Left lobe of liver (tissue), 2 donors: ENCODE results near the gene AURKAIP1. TPM values are rescaled to one million over a fixed set of nuclear protein-coding genes. Genes with fewer than 3 reads are reported as not detected.
"Not testable (repeated sequence)": the region's sequence is repeated elsewhere in the genome, so short reads cannot be mapped to it uniquely, and the experiment has no call there.

Experiments used
- ATAC-seq: fragments of 200-7000 bp; cut with Tn5 transposase; one replicate; pipeline ENCODE4 v1.9.1; 2020; ENCODE audit warnings: mild to moderate bottlenecking, moderate library complexity
- DNase-seq: peaks from one replicate; pipeline ENCODE4 v3.0.0-alpha.2; 2020; ENCODE audit warnings: low spot score
- total RNA-seq: library from RNA; stranded (reverse); gene quantifications from one replicate; pipeline ENCODE4 v1.2.1, GENCODE V29; 2021
- donor health status: DM: no; HTN: no; CAD: no; lungs with moderate emphysema.
- donor health status: DM: no; HTN: yes; CAD: no.

Gene AURKAIP1
- 130 TPM for total RNA-seq

GRCh38 chr1:1374929-1375662, at the start of gene AURKAIP1:
Gene AURKAIP1 (minus strand): TSS chr1:1375207. CDS start chr1:1374756, 451 bp downstream.
- DNase-seq (peak; percentile 99), ATAC-seq (peak; percentile 91)

- ATAC-seq (no peak), DNase-seq (no peak)
Observed at GRCh38 chr1:1424707-1425106, 49.7 kb upstream of the AURKAIP1 start.

GRCh38 chr1:1423245-1423597, 48.2 kb upstream of the AURKAIP1 start:
- ATAC-seq: no peak

GRCh38 chr1:1422465-1423244, 47.6 kb upstream of the AURKAIP1 start:
- ATAC-seq (no peak), DNase-seq (no peak)

More at GRCh38 chr1:1423245-1423597, 48.2 kb upstream of the AURKAIP1 start:
- DNase-seq: no peak

- ATAC-seq (no peak), DNase-seq (no peak)
Observed at GRCh38 chr1:1421907-1422464, 47.0 kb upstream of the AURKAIP1 start.

- DNase-seq (no peak), ATAC-seq (no peak)
Observed at GRCh38 chr1:1421147-1421906, 46.3 kb upstream of the AURKAIP1 start, which contains the start of gene ANKRD65. Gene ANKRD65 (minus strand): TSS chr1:1421276. CDS start chr1:1421005, 271 bp downstream.

GRCh38 chr1:1420654-1421141, 45.7 kb upstream of the AURKAIP1 start:
- ATAC-seq (no peak), DNase-seq (no peak)

- ATAC-seq: peak; percentile 86
- DNase-seq: no peak
Observed at GRCh38 chr1:1419813-1420653, 45.0 kb upstream of the AURKAIP1 start.

- no peak for DNase-seq
- ATAC-seq: no peak
Observed at GRCh38 chr1:1419363-1419812, 44.4 kb upstream of the AURKAIP1 start.

- no peak for ATAC-seq
- no peak for DNase-seq
Observed at GRCh38 chr1:1418464-1419362, 43.7 kb upstream of the AURKAIP1 start.

GRCh38 chr1:1417825-1418463, 42.9 kb upstream of the AURKAIP1 start:
- ATAC-seq, DNase-seq: not testable (repeated sequence)

GRCh38 chr1:1417396-1417795, 42.4 kb upstream of the AURKAIP1 start:
- DNase-seq, ATAC-seq: not testable (repeated sequence)

- ATAC-seq: no peak
Observed at GRCh38 chr1:1415751-1416150, 40.7 kb upstream of the AURKAIP1 start.

GRCh38 chr1:1412311-1412902, 37.4 kb upstream of the AURKAIP1 start:
- ATAC-seq, DNase-seq: not testable (repeated sequence)

More at GRCh38 chr1:1415751-1416150, 40.7 kb upstream of the AURKAIP1 start:
- DNase-seq: no peak

- no peak for DNase-seq
- ATAC-seq: no peak
Observed at GRCh38 chr1:1411626-1412025, 36.6 kb upstream of the AURKAIP1 start.

GRCh38 chr1:1410238-1410637, 35.2 kb upstream of the AURKAIP1 start:
- ATAC-seq, DNase-seq: not testable (repeated sequence)

GRCh38 chr1:1407636-1408318, 32.8 kb upstream of the AURKAIP1 start:
- DNase-seq (no peak), ATAC-seq (peak; percentile 26)
